HG03103 (cell line): ENCODE data around the gene HOXD4.

Source experiments
- ATAC-seq: cut with Tn5 transposase; IDR thresholded peaks from one replicate; pipeline ENCODE4 v1.9.1; 2021; ENCODE audit warnings: low read depth; ENCODE audit not compliant: unreplicated experiment

The HOXD4 gene

GRCh38 chr2:176167398-176167797 is 16.0 kb downstream of the HOXD4 start:
- ATAC-seq, result no peak

DNA sequence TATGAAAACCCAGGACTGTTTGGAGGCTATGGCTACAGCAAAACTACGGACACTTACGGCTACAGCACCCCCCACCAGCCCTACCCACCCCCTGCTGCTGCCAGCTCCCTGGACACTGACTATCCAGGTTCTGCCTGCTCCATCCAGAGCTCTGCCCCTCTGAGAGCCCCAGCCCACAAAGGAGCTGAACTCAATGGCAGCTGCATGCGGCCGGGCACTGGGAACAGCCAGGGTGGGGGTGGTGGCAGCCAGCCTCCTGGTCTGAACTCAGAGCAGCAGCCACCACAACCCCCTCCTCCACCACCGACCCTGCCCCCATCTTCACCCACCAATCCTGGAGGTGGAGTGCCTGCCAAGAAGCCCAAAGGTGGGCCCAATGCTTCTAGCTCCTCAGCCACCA is 17.8 kb downstream of the HOXD4 start:
- no peak for ATAC-seq

- no peak for ATAC-seq
Measured at GRCh38 chr2:176169711-176170110, 18.4 kb downstream of the HOXD4 start.

DNA sequence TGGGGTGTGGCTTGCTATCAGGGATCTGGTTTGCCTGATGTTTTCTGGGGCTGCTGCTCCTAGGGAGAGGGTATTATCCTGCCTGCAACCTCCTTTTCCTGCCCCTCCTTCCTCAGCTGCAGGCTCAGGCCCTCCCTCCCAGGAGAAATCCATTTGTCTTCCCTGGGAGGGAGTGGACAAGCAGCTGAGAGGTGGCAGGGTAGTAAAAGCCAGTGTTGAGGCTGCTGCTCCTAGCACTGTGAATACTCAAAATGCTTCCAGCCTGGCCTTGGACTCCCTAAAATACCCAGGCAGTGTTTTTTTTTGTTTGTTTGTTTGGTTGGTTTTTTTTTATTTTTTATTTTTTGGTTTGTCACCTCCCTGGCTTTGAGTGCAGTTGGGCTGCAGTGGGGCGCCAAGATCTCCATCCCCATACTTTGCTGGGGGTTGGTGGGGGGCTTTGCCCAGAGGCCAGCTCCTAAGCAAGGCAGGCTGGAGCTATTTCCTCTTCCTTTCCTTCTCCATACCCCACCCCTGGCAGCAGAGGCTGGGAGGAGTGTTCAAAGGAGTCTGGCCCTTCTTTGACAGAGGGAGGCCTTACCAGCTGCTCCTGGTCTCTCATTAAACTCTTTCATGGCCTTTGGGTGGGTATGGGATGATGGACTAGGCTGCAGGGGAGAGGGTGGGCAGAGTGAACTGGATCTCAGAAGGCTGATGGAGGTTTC is 19.4 kb downstream of the HOXD4 start:
- no peak for ATAC-seq

DNA sequence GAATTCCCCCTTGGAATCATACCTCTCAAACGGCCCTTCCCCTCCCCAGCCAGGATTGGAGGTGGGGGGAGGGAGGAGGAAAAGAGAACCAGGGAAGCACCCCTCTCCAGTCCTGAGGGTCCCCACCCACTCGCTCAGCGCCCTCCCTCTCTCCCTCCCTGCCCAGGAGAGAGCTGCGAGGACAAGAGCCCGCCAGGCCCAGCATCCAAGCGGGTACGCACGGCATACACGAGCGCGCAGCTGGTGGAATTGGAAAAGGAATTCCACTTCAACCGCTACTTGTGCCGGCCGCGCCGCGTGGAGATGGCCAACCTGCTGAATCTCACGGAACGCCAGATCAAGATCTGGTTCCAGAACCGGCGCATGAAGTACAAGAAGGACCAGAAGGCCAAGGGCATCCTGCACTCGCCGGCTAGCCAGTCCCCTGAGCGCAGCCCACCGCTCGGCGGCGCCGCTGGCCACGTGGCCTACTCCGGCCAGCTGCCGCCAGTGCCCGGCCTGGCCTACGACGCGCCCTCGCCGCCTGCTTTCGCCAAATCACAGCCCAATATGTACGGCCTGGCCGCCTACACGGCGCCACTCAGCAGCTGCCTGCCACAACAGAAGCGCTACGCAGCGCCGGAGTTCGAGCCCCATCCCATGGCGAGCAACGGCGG is 20.1 kb downstream of the HOXD4 start:
- ATAC-seq, result no peak

DNA sequence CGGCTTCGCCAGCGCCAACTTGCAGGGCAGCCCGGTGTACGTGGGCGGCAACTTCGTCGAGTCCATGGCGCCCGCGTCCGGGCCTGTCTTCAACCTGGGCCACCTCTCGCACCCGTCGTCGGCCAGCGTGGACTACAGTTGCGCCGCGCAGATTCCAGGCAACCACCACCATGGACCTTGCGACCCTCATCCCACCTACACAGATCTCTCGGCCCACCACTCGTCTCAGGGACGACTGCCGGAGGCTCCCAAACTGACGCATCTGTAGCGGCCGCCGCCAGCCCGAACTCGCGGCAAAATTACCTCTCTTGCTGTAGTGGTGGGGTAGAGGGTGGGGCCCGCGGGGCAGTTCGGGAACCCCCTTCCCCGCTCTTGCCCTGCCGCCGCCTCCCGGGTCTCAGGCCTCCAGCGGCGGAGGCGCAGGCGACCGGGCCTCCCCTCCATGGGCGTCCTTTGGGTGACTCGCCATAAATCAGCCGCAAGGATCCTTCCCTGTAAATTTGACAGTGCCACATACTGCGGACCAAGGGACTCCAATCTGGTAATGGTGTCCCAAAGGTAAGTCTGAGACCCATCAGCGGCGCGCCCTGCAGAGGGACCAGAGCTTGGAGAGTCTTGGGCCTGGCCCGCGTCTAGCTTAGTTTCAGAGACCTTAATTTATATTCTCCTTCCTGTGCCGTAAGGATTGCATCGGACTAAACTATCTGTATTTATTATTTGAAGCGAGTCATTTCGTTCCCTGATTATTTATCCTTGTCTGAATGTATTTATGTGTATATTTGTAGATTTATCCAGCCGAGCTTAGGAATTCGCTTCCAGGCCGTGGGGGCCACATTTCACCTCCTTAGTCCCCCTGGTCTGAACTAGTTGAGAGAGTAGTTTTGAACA is 20.9 kb downstream of the HOXD4 start:
- no peak for ATAC-seq

- ATAC-seq, result no peak
Measured at GRCh38 chr2:176172895-176173566, 21.7 kb downstream of the HOXD4 start.

DNA sequence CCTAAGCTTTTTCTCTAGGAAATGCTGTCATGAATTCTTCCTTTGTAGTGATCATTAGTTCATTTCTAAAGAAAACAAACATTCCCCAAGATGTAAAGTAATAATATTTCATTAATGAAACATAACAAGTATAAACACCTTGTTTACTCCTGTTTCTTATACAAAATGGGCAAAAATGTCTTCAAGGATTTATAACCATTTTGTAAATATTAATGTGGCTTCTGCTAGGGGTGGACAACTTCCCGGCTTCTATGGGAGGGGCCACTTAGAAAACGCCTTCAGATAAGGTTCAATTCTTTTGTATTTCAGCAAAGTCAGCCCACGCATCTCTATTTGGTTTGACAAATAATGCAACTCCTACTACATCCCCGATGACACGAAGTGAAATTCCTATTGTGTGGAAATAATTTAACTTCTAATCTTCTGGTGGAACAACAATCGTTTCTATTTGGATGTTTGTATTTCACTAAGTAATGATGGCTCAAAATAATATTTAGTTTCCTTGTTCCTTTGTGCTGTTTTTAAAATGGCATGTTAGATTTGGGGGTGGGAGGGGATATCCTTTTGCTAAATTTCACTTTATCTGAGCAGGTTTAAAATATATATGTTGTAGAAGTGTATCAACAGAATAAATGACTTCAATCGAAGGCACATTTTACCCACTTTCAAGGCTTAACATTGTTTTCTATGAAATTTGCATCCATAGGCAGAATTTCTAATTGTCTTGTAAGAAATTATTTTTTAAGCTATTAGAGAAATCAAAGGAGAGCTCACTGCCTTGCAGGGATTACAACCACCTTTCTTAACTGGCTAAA is 22.4 kb downstream of the HOXD4 start:
- no peak for ATAC-seq

GRCh38 chr2:176174382-176174823 is 23.1 kb downstream of the HOXD4 start:
- no peak for ATAC-seq

GRCh38 chr2:176174824-176175708 is 23.7 kb downstream of the HOXD4 start:
- no peak for ATAC-seq

DNA sequence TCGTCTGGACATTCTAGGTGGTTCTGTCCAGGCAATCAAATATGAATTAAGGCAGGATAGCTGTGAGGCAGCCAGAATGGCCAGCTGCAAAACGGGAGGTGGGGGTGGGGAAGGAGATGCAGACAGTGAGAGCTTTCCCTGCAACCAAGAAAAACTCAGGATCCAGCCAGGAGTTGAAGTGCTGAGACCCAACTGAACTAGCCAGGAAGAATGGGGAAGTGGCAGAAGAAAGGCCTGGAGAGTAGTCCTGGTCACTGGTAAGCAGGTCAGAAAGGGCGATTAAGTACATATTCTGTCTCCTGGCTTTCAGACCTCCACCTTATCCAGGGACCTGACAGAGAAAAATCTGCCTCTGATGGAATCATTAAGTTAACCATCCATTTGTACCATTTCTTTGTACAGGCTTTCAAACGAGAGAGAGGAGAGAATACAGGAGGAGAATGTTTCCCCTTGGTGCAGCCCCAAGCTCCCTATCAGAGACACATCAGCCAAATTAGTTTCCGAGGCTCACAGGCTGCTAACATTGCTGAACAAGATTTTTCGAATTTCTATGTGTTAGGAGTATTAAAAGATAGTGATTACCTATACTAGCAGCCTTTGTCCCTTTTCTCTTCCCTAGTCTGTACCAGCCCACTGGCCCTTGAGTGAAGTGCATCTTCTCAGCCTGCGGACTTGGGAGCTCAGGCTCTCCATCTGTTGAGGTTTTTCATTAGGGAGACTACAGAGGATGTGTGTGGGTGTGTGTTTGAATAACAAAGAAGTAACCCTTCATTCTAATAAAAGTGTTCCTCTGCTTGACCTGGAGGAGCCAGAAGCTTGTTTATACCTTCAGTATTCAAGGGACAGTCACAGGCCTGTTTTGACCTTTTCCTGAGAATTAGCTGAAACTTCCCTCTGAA is 24.6 kb downstream of the HOXD4 start:
- no peak for ATAC-seq

DNA sequence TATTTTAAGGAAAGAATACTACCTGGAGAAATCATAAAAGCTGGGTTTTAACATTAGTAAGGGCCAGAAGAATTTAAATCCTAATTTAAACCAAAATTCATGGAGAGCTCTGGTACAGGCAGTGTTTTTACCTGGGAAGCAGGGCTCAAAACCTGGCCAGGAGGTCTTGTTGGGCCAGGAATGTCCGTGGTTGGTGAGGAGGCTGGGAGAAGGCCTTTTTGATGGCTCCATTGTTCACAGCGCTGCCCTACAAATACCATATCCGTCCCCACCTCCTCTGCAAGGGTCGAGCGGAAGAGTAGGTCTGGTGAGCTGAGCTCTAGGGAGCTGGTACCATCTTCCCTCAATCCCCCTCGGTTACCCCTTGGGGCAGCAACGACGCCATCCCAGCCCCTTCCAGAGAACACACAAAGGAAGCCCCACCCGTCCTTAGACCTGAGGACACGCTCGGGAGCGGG is 26.3 kb downstream of the HOXD4 start:
- ATAC-seq, result no peak

DNA sequence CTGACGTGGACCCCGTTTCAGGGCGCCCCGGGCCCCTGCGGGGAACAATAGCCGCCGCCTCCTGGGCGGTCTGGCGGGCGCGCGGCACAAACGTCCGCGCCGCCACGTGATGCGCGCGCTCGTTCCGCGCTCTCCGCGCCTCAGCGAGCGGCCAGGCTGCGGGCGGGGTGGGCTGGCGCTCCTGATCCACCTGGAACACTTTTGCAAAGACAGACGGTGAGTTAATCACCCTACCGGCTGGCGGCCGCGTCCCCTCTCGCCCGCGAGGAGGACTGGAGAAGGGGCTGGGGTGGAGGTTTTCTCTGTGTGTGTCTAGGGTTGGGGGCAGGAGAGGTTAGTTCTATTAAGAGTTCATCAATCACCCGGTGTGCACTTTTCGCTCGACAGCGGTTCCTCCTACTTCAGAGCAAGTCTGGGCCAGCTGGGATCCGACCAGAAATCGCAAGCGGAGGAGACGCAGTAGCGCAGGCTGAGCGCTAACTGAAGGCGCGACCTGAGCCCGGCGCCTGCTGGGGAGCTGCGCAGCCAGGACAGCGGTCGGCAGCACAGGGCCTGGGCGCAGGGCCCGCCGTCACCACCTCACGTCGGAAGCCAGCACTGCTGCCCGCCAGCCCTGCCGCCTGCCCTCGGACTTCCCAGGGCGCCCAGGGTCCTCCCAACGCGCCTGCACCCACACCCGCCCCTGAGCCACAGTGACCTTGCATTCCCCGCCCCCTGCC is 26.8 kb downstream of the HOXD4 start:
- no peak for ATAC-seq

DNA sequence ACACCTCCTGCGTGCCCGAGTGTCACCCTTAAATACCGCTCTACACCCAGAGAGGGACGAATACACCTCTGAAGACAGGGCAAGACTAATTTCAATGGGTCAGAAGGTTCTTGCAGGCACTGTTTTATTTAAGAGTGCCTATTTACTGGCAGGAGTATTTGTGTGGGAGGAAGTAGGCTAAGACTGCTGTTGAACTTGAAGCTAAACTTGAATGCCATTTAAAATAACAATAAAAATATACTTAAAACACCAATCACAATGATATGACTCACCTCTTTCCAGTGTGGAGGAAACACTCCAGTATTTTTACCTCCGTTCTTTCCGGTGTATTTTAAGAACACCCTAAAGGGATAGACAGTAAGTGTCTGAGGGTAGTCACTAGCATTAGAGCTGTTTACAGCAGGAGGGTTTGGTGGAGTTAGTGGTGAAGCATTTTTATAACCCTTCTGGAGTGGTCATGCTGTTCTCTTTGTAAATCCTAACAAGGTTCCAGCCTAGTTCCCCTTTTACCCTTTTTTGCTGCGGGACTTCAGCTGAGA is 27.5 kb downstream of the HOXD4 start:
- no peak for ATAC-seq

GRCh38 chr2:176181551-176181950 is 30.2 kb downstream of the HOXD4 start:
- ATAC-seq, result no peak

- ATAC-seq, result no peak
Measured at GRCh38 chr2:176182671-176183070, 31.3 kb downstream of the HOXD4 start.

DNA sequence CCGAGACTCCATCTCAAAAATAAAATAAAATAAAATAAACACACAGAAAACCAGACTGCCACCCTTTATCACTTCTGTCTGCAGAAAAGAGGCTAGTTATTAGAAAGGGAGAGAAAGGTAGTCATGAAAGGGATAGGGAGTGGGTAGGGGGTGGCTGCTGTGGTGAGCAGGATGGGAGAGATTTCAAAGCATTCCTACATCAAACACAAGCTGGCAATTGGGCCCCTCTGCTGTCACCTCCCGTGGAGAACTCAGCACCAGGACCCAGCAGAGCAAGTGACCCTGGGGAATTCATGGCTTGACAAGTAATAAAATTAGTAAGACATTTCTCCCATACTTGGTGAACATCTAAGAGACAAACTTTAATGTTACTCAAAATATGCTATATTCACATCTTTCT is 33.4 kb downstream of the HOXD4 start:
- ATAC-seq, result no peak
